ENCODE results near the gene TMEFF2.

Gene TMEFF2

GRCh38 chr2:192017844-192018243 lies 176.9 kb downstream of the TMEFF2 start:
- no peak overlapping the region for H3K27ac ChIP-seq (ENCODE audit: low read depth, low read length)
- H3K9ac ChIP-seq (ENCODE audit: low read length): no peak overlapping the region
- no peak overlapping the region for H3K4me3 ChIP-seq (ENCODE audit: insufficient read depth, low read length, poor library complexity, severe bottlenecking)
- H3K4me2 ChIP-seq (ENCODE audit: low read depth, low read length, poor library complexity, severe bottlenecking): no peak overlapping the region
- no peaks in the 10 kb centered on the region for H3F3A ChIP-seq (ENCODE audit: insufficient read depth)
- no peaks in the 10 kb centered on the region for H3K79me2 ChIP-seq (ENCODE audit: insufficient read depth, low read length)
- no peaks in the 10 kb centered on the region for H3K9me2 ChIP-seq (replicated peaks; ENCODE audit: insufficient read depth, low read length)
- H2AFZ ChIP-seq (ENCODE audit: low read depth, low read length, severe bottlenecking): no peak overlapping the region
- no peaks in the 10 kb centered on the region for H3K36me3 ChIP-seq (ENCODE audit: low read length)
- TF ChIP-seq EZH2phosphoT487 (conservative IDR thresholded peaks at IDR 0.05; ENCODE audit: low read length) (no peak), CTCF (IDR thresholded peaks at IDR 0.05; ENCODE audit: insufficient read depth, low read length, poor library complexity, severe bottlenecking) (no peak)
- no peaks in the 10 kb centered on the region for H4K20me1 ChIP-seq (ENCODE audit: low read depth, low read length)
- H3K9me3 ChIP-seq (ENCODE audit: insufficient read depth, low read length): no peaks in the 10 kb centered on the region
- no peaks in the 10 kb centered on the region for H3K27me3 ChIP-seq (ENCODE audit: low read length)

GRCh38 chr2:192016265-192016664 lies 178.5 kb downstream of the TMEFF2 start:
- Histone ChIP-seq H3F3A (ENCODE audit: insufficient read depth) (no peaks in the 10 kb centered on the region), H3K4me3 (ENCODE audit: insufficient read depth, low read length, poor library complexity, severe bottlenecking) (no peak overlapping the region), H3K9me2 (replicated peaks; ENCODE audit: insufficient read depth, low read length) (no peaks in the 10 kb centered on the region), H3K36me3 (ENCODE audit: low read length) (no peaks in the 10 kb centered on the region), H3K4me2 (ENCODE audit: low read depth, low read length, poor library complexity, severe bottlenecking) (no peak overlapping the region), H3K9me3 (ENCODE audit: insufficient read depth, low read length) (no peaks in the 10 kb centered on the region), H4K20me1 (ENCODE audit: low read depth, low read length) (no peaks in the 10 kb centered on the region), H3K9ac (ENCODE audit: low read length) (no peak overlapping the region), H3K79me2 (ENCODE audit: insufficient read depth, low read length) (no peaks in the 10 kb centered on the region), H2AFZ (ENCODE audit: low read depth, low read length, severe bottlenecking) (no peak overlapping the region), H3K27ac (ENCODE audit: low read depth, low read length) (no peak overlapping the region), H3K27me3 (ENCODE audit: low read length) (0 out of 2 replicates have a peak, but pooled peaks cover under 1% of the 10 kb centered on the region)
- TF ChIP-seq EZH2phosphoT487 (conservative IDR thresholded peaks at IDR 0.05; ENCODE audit: low read length) (no peak), CTCF (IDR thresholded peaks at IDR 0.05; ENCODE audit: insufficient read depth, low read length, poor library complexity, severe bottlenecking) (no peak)

- Histone ChIP-seq H3K27me3 (ENCODE audit: low read length) (0 out of 2 replicates have a peak, but pooled peaks cover 4% of the 10 kb centered on the region), H3K79me2 (ENCODE audit: insufficient read depth, low read length) (no peaks in the 10 kb centered on the region), H4K20me1 (ENCODE audit: low read depth, low read length) (no peaks in the 10 kb centered on the region), H3F3A (ENCODE audit: insufficient read depth) (no peaks in the 10 kb centered on the region), H3K4me2 (ENCODE audit: low read depth, low read length, poor library complexity, severe bottlenecking) (no peak overlapping the region), H3K36me3 (ENCODE audit: low read length) (no peaks in the 10 kb centered on the region), H3K9me2 (replicated peaks; ENCODE audit: insufficient read depth, low read length) (no peaks in the 10 kb centered on the region), H3K27ac (ENCODE audit: low read depth, low read length) (no peak overlapping the region), H3K9me3 (ENCODE audit: insufficient read depth, low read length) (no peaks in the 10 kb centered on the region), H3K9ac (ENCODE audit: low read length) (no peak overlapping the region), H2AFZ (ENCODE audit: low read depth, low read length, severe bottlenecking) (no peak overlapping the region), H3K4me3 (ENCODE audit: insufficient read depth, low read length, poor library complexity, severe bottlenecking) (no peak overlapping the region)
- no peak for TF ChIP-seq EZH2phosphoT487 (conservative IDR thresholded peaks at IDR 0.05; ENCODE audit: low read length)
- no peak for TF ChIP-seq CTCF (IDR thresholded peaks at IDR 0.05; ENCODE audit: insufficient read depth, low read length, poor library complexity, severe bottlenecking)
Observed at GRCh38 chr2:192013211-192013610, 181.5 kb downstream of the TMEFF2 start.

Measured in SU-DHL-6 (cell line).